Testis (tissue), 3 donors: ENCODE results near the gene HOXD12. TPM values are rescaled to one million over a fixed set of nuclear protein-coding genes. Genes with fewer than 3 reads are reported as not detected.

Experiments used
- DNase-seq: peaks from one replicate; pipeline ENCODE4 v3.0.0-alpha.2; 2019
- H3K27ac ChIP-seq, 2 donors: fragments of 200-600 bp; sonication (generic); one replicate each; pipeline ENCODE4 v1.5.1; 2019
- H3K27me3 ChIP-seq: fragments of 200-600 bp; sonication (generic); one replicate; pipeline ENCODE4 v1.5.1; 2019
- H3K36me3 ChIP-seq: fragments of 200-600 bp; sonication (generic); one replicate; pipeline ENCODE4 v1.5.1; 2017; ENCODE audit warnings: low read depth; ENCODE audit errors: missing control alignments
- H3K4me1 ChIP-seq: fragments of 200-600 bp; sonication (generic); one replicate; pipeline ENCODE4 v1.5.1; 2019
- H3K4me3 ChIP-seq, 2 donors: fragments of 200-600 bp; sonication (generic); one replicate each; pipeline ENCODE4 v1.5.1; 2017 to 2019
- H3K9me3 ChIP-seq: fragments of 200-600 bp; sonication (generic); one replicate; pipeline ENCODE4 v1.5.1; 2017
- POLR2A ChIP-seq: fragments of 450-650 bp; IDR thresholded peaks from one replicate; pipeline ENCODE4 v1.6.1; 2017; ENCODE audit warnings: antibody characterized with exemption, mild to moderate bottlenecking, moderate library complexity
- WGBS, 2 donors: methylation state at CpG; one replicate each; pipeline ENCODE4 v1.1.5; 2018; 5-methylcytosine and 5-hydroxymethylcytosine counted together
- intact Hi-C: fragments of 100-400 bp; cut with DNase I; formaldehyde crosslinking; loops from one replicate; pipeline ENCODE4 v1.15.1; 2023; ENCODE audit warnings: low total_unique reads
- polyA plus RNA-seq: library from polyadenylated mRNA; stranded (reverse); fragments of 350-450 nt; fragmentation: Illumina TruSeq; extraction: RNeasy Lipid Tissue Mini Kit (QIAGEN cat#74804); gene quantifications from one replicate; pipeline ENCODE4 v1.2.3, GENCODE V29; 2014; ENCODE audit warnings: low read depth, low replicate concordance; ENCODE audit not compliant: insufficient read depth
- total RNA-seq, 2 donors: library from RNA; depleted of rRNA; stranded (reverse); fragments of >200 nt; gene quantifications; one replicate each; pipeline ENCODE4 v1.2.3, GENCODE V29; 2016
- TF ChIP-seq, protein P1 (sequence below), 3 experiments: fragments of 450-650 bp in 2 of 3; fragments of 200-600 bp in 1 of 3; sonication (generic) in 1 of 3; IDR thresholded peaks; one replicate each; pipeline ENCODE4 v1.5.1; 2016 to 2019; ENCODE audit warnings: antibody characterized with exemption in 3 of 3, mild to moderate bottlenecking in 2 of 3, moderate library complexity in 1 of 3

The HOXD12 gene
- total and polyA plus RNA-seq, 3 donors from 2014 or later, result not detected

DNA sequence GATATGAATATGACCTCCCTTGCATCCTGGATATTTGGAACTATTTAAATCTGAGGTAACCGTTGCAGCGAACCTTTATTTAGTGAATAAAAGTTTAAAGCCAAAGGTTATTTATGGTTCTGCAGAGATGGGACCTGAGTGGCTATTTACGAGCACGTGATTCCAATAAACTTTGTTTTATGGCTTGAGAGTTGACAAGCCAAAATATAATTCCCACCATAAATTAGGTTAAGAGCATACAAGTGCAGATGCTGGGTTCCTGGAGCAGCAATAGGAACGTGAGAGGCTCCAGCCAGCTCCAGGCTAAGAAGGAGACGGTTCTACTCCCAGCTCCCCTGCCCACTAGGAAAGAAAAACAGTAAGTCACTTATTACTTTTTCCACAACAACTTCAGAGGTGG lies 46.5 kb downstream of the HOXD12 start:
- TF ChIP-seq POLR2A, result no peak
- TF ChIP-seq, protein P1, sequence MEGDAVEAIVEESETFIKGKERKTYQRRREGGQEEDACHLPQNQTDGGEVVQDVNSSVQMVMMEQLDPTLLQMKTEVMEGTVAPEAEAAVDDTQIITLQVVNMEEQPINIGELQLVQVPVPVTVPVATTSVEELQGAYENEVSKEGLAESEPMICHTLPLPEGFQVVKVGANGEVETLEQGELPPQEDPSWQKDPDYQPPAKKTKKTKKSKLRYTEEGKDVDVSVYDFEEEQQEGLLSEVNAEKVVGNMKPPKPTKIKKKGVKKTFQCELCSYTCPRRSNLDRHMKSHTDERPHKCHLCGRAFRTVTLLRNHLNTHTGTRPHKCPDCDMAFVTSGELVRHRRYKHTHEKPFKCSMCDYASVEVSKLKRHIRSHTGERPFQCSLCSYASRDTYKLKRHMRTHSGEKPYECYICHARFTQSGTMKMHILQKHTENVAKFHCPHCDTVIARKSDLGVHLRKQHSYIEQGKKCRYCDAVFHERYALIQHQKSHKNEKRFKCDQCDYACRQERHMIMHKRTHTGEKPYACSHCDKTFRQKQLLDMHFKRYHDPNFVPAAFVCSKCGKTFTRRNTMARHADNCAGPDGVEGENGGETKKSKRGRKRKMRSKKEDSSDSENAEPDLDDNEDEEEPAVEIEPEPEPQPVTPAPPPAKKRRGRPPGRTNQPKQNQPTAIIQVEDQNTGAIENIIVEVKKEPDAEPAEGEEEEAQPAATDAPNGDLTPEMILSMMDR (IDR thresholded peaks at IDR 0.05), result no peak
- H3K4me1 ChIP-seq, result peaks cover 21% of the 10 kb centered on the region
- DNase-seq, result no peak
- H3K27me3 ChIP-seq, result no peaks in the 10 kb centered on the region
- H3K36me3 ChIP-seq, result no peaks in the 10 kb centered on the region
- H3K27ac ChIP-seq, result no peak overlapping the region
- 62 to 63% methylated on average over 6 of the region's 6 CpGs for WGBS, 2 donors
- H3K4me3 ChIP-seq, result no peak overlapping the region
- intact Hi-C loops, result loop anchor here (10.0 kb wide), 1 partner anchor 309 kb away; no protein-coding TSS in a partner anchor
- no peaks in the 10 kb centered on the region for H3K9me3 ChIP-seq

DNA sequence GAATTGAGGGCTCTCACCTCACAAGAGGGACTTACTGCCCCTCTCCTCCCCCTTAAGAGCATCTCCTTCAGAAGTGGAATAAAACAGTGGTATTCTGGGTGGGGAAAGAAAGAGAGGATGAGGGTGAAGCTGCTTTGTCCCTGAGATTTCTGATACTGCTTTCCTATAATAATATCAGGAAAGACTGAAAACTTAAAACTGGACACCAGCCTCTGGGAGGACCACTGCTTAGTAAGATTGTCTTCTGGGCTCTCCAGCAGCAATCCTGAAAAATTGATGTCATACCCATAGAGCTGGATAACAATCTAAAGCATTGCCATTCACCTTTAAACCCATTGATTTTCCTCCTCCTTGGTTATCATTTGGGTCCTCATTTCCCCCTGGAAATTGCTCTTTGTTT lies 47.0 kb downstream of the HOXD12 start:
- no peak for DNase-seq
- no peak overlapping the region for H3K27ac ChIP-seq
- TF ChIP-seq, protein P1 (IDR thresholded peaks at IDR 0.05), result no peak
- no peak for TF ChIP-seq POLR2A
- no peaks in the 10 kb centered on the region for H3K9me3 ChIP-seq
- peaks cover 21% of the 10 kb centered on the region for H3K4me1 ChIP-seq
- no peaks in the 10 kb centered on the region for H3K27me3 ChIP-seq
- intact Hi-C loops, result loop anchor here (10.0 kb wide), 1 partner anchor 308 kb away; no protein-coding TSS in a partner anchor
- H3K36me3 ChIP-seq, result no peaks in the 10 kb centered on the region
- H3K4me3 ChIP-seq, result no peak overlapping the region

DNA sequence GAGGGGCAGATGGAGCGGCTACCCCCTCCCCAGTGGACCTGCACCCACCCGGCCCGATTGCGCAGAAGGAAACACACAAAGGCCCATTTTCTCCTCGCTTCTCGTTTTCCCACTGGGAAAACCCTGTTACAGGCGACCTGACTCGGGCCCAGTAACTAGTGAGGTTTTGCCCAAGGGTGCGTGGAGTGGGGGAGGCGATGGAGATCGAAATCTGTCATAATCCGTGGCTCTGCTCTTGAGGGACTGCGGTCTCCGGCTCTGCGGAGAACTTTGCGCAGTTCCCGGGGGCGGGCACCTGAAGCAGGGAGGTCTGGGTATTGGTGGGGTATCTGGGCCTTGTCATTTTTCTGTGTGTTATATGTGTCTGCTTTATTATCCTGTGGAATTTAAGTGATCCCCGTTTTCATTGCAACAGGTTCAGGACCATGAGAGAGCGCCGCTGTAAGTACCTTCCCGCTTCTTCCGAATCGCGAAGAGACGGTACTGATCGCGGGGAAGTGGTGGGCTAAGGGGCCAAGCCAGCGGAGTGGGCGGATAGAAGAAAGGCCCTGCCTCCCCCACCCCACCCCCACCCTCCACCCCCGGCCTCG lies 47.7 kb downstream of the HOXD12 start:
- H3K4me1 ChIP-seq, result peaks cover 21% of the 10 kb centered on the region
- TF ChIP-seq, protein P1 (IDR thresholded peaks at IDR 0.05), result no peak
- no peak for TF ChIP-seq POLR2A
- no peaks in the 10 kb centered on the region for H3K27me3 ChIP-seq
- intact Hi-C loops, result loop anchor here (10.0 kb wide), 1 partner anchor 307 kb away; no protein-coding TSS in a partner anchor
- H3K4me3 ChIP-seq, result peak overlapping the region in 1 of 2 donors; percentile 13
- no peaks in the 10 kb centered on the region for H3K9me3 ChIP-seq
- WGBS, 2 donors, result 61 to 62% methylated on average over 30 to 32 of the region's 32 CpGs
- H3K36me3 ChIP-seq, result no peaks in the 10 kb centered on the region
- DNase-seq, result no peak
- no peak overlapping the region for H3K27ac ChIP-seq

DNA sequence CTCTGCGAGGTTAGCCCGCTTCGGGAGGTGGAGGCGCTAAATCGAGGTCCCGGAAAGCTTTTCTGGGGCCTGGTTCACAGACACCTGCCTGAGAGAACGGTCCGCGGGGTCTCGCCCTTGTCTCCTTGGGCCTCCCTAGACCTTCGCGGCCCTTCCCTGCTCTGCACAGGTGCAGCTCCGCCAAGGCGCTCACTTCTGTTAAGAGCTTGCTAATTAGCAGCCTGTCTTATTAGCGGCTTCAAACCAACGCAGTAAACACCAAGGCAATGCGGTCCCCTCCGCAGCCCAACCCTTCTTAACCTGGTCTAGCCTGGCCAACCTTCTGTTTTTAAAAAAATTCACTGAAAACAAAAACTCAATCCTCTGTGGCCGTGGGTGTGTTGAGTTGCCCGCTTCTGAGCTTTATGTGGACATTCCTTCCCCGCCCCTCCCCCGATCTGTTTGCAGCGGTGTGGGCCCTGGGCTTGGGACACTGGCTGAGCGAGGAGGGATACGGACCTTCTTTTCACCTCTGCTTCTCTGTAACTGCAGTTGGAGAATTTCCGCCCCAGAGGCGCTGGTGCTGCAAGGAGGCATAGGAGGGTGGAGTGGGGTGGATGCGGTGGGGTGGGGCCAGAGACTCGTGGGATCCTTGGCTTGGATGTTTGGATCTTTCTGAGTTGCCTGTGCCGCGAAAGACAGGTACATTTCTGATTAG lies 48.4 kb downstream of the HOXD12 start:
- TF ChIP-seq, protein P1 (IDR thresholded peaks at IDR 0.05), result no peak
- no peak for TF ChIP-seq POLR2A
- no peaks in the 10 kb centered on the region for H3K27me3 ChIP-seq
- H3K9me3 ChIP-seq, result no peaks in the 10 kb centered on the region
- H3K36me3 ChIP-seq, result no peaks in the 10 kb centered on the region
- H3K4me3 ChIP-seq, result peak overlapping the region in 1 of 2 donors; percentile 13
- intact Hi-C loops, result loop anchor here (10.0 kb wide), 1 partner anchor 307 kb away; no protein-coding TSS in a partner anchor
- 52 to 55% methylated on average over 25 to 31 of the region's 31 CpGs for WGBS, 2 donors
- no peak overlapping the region for H3K27ac ChIP-seq
- peaks cover 27% of the 10 kb centered on the region for H3K4me1 ChIP-seq
- peak; percentile 27 for DNase-seq
